ENCODE data around the gene CNTLN.

The CNTLN gene

DNA sequence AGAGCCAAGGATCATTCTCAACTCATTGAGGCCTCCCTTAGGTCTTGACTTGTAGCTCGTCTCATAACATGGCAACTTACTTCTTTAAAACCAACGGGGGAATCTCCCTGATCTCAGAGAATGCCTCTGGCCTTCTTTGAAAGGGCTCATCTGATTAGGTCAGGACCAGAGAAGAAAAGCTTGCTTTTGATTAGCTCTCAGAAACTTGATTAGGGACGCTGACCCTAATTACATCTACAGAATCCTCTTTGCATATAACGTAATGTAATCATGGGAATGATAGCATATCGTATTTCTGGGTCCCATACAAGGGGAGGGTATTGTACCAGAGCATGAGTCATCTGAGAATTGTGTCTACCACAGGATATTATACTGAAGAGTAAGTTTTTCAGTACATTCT lies 318.9 kb downstream of the CNTLN start:
- H3K4me2 ChIP-seq (ENCODE audit: low read length), result no peak overlapping the region

DNA sequence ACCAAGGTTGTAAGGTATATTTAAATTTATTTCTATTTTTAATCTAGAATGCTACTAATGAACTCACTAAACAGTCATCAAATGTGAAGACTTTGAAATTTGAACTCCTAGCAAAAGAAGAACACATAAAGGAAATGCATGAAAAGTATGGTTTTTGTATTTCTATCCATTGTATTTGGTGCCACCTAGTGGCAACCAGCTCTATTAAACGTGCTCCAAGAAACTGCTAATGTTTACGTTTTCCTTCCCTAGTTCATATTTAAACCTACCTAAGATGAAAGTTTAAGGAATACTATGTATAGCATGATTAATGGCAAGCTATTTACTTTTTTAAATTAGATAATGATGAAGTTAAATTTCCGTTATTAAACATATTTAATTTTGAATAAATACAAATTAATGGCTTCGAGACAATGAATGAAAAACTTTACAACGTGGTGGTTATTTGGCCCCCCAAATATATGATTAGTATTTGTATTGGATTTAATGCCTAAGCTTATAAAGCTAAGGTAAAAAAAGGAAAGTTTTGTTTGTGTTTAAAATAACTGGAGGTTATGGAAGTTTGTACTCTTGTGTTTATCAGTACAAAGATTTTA lies 328.1 kb downstream of the CNTLN start:
- H3K4me3 ChIP-seq (ENCODE audit: low read depth, low read length), result no peak overlapping the region
- H3K36me3 ChIP-seq (ENCODE audit: control insufficient read depth in 1 of 2, insufficient read depth in 2 of 2, low read length in 2 of 2), result no peaks in the 10 kb centered on the region
- no peak overlapping the region for H2BK5ac ChIP-seq (ENCODE audit: low read depth, low read length, poor library complexity)
- H4K91ac ChIP-seq (ENCODE audit: low read depth, low read length), result no peak overlapping the region
- no peaks in the 10 kb centered on the region for H3K9me3 ChIP-seq (ENCODE audit: insufficient read depth, low read depth, low read length)
- H2AK5ac ChIP-seq (ENCODE audit: low read length), result no peak overlapping the region
- H3K79me1 ChIP-seq (ENCODE audit: low read length), result no peaks in the 10 kb centered on the region
- H2BK12ac ChIP-seq (ENCODE audit: low read length), result no peak overlapping the region
- no peak overlapping the region for H2BK120ac ChIP-seq (ENCODE audit: insufficient read depth, low read length, poor library complexity)
- no peaks in the 10 kb centered on the region for H3K4me1 ChIP-seq (ENCODE audit: control insufficient read depth in 1 of 2, insufficient read depth in 2 of 2, low read length in 2 of 2)
- H3K14ac ChIP-seq (ENCODE audit: low read length), result no peak overlapping the region
- H4K8ac ChIP-seq (ENCODE audit: low read depth, low read length), result no peak overlapping the region
- H3K9ac ChIP-seq (ENCODE audit: low read length), result no peak overlapping the region
- no peaks in the 10 kb centered on the region for H3K79me2 ChIP-seq (ENCODE audit: control insufficient read depth, insufficient read depth, low read length, poor library complexity)
- peak; percentile 27 to 86 for DNase-seq
- H2AFZ ChIP-seq (ENCODE audit: insufficient read depth, low read length, poor library complexity), result no peak overlapping the region
- H3K4me2 ChIP-seq (ENCODE audit: low read length), result no peak overlapping the region
- H4K12ac ChIP-seq (ENCODE audit: low read depth, low read length), result no peak overlapping the region
- no peak overlapping the region for H3K18ac ChIP-seq (ENCODE audit: low read length)
- no peak overlapping the region for H3K4ac ChIP-seq (ENCODE audit: low read depth, low read length)
- H3K27me3 ChIP-seq (ENCODE audit: insufficient read depth, low read length), result no peaks in the 10 kb centered on the region
- no CpG with 5 or more reads among the region's 5 CpGs for WGBS (ENCODE audit: extremely low coverage, insufficient coverage, insufficient read length)
- no peak overlapping the region for H3K23ac ChIP-seq (ENCODE audit: low read length)
- no peak overlapping the region for H3K27ac ChIP-seq (ENCODE audit: low read depth, low read length)

More for the DNA sequence above, 318.9 kb downstream of the CNTLN start:
- Histone ChIP-seq H3K36me3 (ENCODE audit: control insufficient read depth in 1 of 2, insufficient read depth in 2 of 2, low read length in 2 of 2) (no peaks in the 10 kb centered on the region), H2BK120ac (ENCODE audit: insufficient read depth, low read length, poor library complexity) (no peak overlapping the region), H3K27ac (ENCODE audit: low read depth, low read length) (no peak overlapping the region), H3K4me1 (ENCODE audit: control insufficient read depth in 1 of 2, insufficient read depth in 2 of 2, low read length in 2 of 2) (no peaks in the 10 kb centered on the region), H3K27me3 (ENCODE audit: insufficient read depth, low read length) (no peaks in the 10 kb centered on the region), H2BK5ac (ENCODE audit: low read depth, low read length, poor library complexity) (no peak overlapping the region), H4K8ac (ENCODE audit: low read depth, low read length) (no peak overlapping the region), H3K9me3 (ENCODE audit: insufficient read depth, low read depth, low read length) (no peaks in the 10 kb centered on the region), H3K79me2 (ENCODE audit: control insufficient read depth, insufficient read depth, low read length, poor library complexity) (no peaks in the 10 kb centered on the region), H4K12ac (ENCODE audit: low read depth, low read length) (no peak overlapping the region), H3K14ac (ENCODE audit: low read length) (no peak overlapping the region), H3K23ac (ENCODE audit: low read length) (no peak overlapping the region), H4K91ac (ENCODE audit: low read depth, low read length) (no peak overlapping the region), H3K18ac (ENCODE audit: low read length) (no peak overlapping the region), H3K4me3 (ENCODE audit: low read depth, low read length) (no peak overlapping the region), H2BK12ac (ENCODE audit: low read length) (no peak overlapping the region), H3K4ac (ENCODE audit: low read depth, low read length) (no peak overlapping the region), H2AFZ (ENCODE audit: insufficient read depth, low read length, poor library complexity) (no peak overlapping the region), H2AK5ac (ENCODE audit: low read length) (no peak overlapping the region), H3K9ac (ENCODE audit: low read length) (no peak overlapping the region), H3K79me1 (ENCODE audit: low read length) (no peaks in the 10 kb centered on the region)
- WGBS (ENCODE audit: extremely low coverage, insufficient coverage, insufficient read length), result no CpG with 5 or more reads among the region's 5 CpGs
- DNase-seq, result no peak

DNA sequence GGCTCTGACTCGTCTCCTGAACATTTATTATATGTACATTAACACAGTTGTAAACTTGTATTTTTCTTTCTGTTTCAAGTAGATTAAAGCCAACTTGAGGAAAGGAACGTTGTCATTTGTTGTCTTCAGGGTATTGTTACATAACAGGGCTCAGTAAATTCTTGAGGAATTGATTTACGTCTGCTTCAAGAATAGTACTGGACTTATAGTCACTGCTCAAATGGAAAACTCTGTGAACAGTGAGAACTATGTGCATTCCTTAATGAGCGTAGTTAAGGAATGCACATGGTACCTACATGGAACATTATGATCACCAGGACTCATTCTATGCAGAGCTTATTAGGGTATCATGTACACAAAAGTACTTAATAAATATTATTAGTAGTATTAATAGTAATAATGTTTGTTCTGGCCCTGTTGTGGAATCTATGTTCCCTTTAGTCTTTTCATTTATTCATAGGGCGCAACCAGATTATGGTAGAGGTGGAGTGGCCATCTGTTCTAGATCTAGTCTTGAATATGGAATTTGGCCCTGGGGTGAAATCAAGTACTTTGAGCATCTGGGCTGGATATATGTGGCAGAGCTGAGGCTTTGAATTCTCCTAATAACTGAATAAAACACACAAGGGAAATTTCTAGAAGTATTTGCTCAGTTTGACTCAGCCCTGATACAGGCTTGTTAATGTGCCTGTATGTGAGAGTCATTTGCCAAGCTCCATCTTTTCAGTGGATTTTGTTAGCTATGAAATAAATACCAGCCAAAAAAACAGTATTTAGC lies 335.4 kb downstream of the CNTLN start:
- peak; percentile 40 to 82 for DNase-seq
- H3K4ac ChIP-seq (ENCODE audit: low read depth, low read length), result no peak overlapping the region
- no peak overlapping the region for H4K8ac ChIP-seq (ENCODE audit: low read depth, low read length)
- no peaks in the 10 kb centered on the region for H3K27me3 ChIP-seq (ENCODE audit: insufficient read depth, low read length)
- H2AFZ ChIP-seq (ENCODE audit: insufficient read depth, low read length, poor library complexity), result no peak overlapping the region
- H2AK5ac ChIP-seq (ENCODE audit: low read length), result no peak overlapping the region
- H3K4me2 ChIP-seq (ENCODE audit: low read length), result no peak overlapping the region
- no peak overlapping the region for H4K12ac ChIP-seq (ENCODE audit: low read depth, low read length)
- H3K79me2 ChIP-seq (ENCODE audit: control insufficient read depth, insufficient read depth, low read length, poor library complexity), result no peaks in the 10 kb centered on the region
- no peaks in the 10 kb centered on the region for H3K9me3 ChIP-seq (ENCODE audit: insufficient read depth, low read depth, low read length)
- H2BK5ac ChIP-seq (ENCODE audit: low read depth, low read length, poor library complexity), result no peak overlapping the region
- no peak overlapping the region for H3K14ac ChIP-seq (ENCODE audit: low read length)
- no peaks in the 10 kb centered on the region for H3K79me1 ChIP-seq (ENCODE audit: low read length)
- WGBS (ENCODE audit: extremely low coverage, insufficient coverage, insufficient read length), result no CpG with 5 or more reads among the region's 5 CpGs
- no peak overlapping the region for H2BK120ac ChIP-seq (ENCODE audit: insufficient read depth, low read length, poor library complexity)
- no peak overlapping the region for H3K27ac ChIP-seq (ENCODE audit: low read depth, low read length)
- no peak overlapping the region for H2BK12ac ChIP-seq (ENCODE audit: low read length)
- H3K36me3 ChIP-seq (ENCODE audit: control insufficient read depth in 1 of 2, insufficient read depth in 2 of 2, low read length in 2 of 2), result no peaks in the 10 kb centered on the region
- no peak overlapping the region for H3K23ac ChIP-seq (ENCODE audit: low read length)
- H3K9ac ChIP-seq (ENCODE audit: low read length), result no peak overlapping the region
- no peak overlapping the region for H3K4me3 ChIP-seq (ENCODE audit: low read depth, low read length)
- no peak overlapping the region for H3K18ac ChIP-seq (ENCODE audit: low read length)
- no peaks in the 10 kb centered on the region for H3K4me1 ChIP-seq (ENCODE audit: control insufficient read depth in 1 of 2, insufficient read depth in 2 of 2, low read length in 2 of 2)
- H4K91ac ChIP-seq (ENCODE audit: low read depth, low read length), result no peak overlapping the region

DNA sequence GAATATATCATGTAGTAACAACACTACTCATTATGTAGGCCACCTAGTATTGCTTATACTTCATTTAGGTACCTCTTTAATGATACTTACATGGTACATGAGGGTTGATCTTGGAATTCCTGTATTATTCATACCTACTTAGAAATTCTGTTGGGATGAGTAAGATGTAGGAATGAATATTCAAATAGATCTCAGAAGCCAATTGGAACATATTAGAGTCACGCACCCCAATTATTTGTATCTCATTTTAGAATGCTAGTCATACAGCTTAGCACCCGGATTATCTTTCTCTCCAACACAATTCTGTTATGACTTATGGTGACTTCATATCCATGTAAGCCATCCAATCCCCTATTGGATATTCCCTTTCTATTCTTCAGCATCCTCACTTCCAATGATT lies 337.3 kb downstream of the CNTLN start:
- no peaks in the 10 kb centered on the region for H3K4me1 ChIP-seq (ENCODE audit: control insufficient read depth in 1 of 2, insufficient read depth in 2 of 2, low read length in 2 of 2)
- no peak overlapping the region for H4K91ac ChIP-seq (ENCODE audit: low read depth, low read length)
- H3K36me3 ChIP-seq (ENCODE audit: control insufficient read depth in 1 of 2, insufficient read depth in 2 of 2, low read length in 2 of 2), result no peaks in the 10 kb centered on the region
- H3K79me1 ChIP-seq (ENCODE audit: low read length), result no peaks in the 10 kb centered on the region
- H2BK12ac ChIP-seq (ENCODE audit: low read length), result no peak overlapping the region
- H2AFZ ChIP-seq (ENCODE audit: insufficient read depth, low read length, poor library complexity), result no peak overlapping the region
- no peak overlapping the region for H3K14ac ChIP-seq (ENCODE audit: low read length)
- H3K4me3 ChIP-seq (ENCODE audit: low read depth, low read length), result no peak overlapping the region
- no peak overlapping the region for H3K9ac ChIP-seq (ENCODE audit: low read length)
- no CpG with 5 or more reads among the region's 2 CpGs for WGBS (ENCODE audit: extremely low coverage, insufficient coverage, insufficient read length)
- no peak overlapping the region for H3K23ac ChIP-seq (ENCODE audit: low read length)
- H3K4ac ChIP-seq (ENCODE audit: low read depth, low read length), result no peak overlapping the region
- no peak overlapping the region for H3K4me2 ChIP-seq (ENCODE audit: low read length)
- peak in 1 of 2 donors; percentile 37 for DNase-seq
- no peak overlapping the region for H2BK120ac ChIP-seq (ENCODE audit: insufficient read depth, low read length, poor library complexity)
- H4K8ac ChIP-seq (ENCODE audit: low read depth, low read length), result no peak overlapping the region
- no peak overlapping the region for H2BK5ac ChIP-seq (ENCODE audit: low read depth, low read length, poor library complexity)
- H3K9me3 ChIP-seq (ENCODE audit: insufficient read depth, low read depth, low read length), result no peaks in the 10 kb centered on the region
- H3K79me2 ChIP-seq (ENCODE audit: control insufficient read depth, insufficient read depth, low read length, poor library complexity), result no peaks in the 10 kb centered on the region
- H3K18ac ChIP-seq (ENCODE audit: low read length), result no peak overlapping the region
- H3K27me3 ChIP-seq (ENCODE audit: insufficient read depth, low read length), result no peaks in the 10 kb centered on the region
- no peak overlapping the region for H3K27ac ChIP-seq (ENCODE audit: low read depth, low read length)
- H4K12ac ChIP-seq (ENCODE audit: low read depth, low read length), result no peak overlapping the region
- no peak overlapping the region for H2AK5ac ChIP-seq (ENCODE audit: low read length)
